K562 (cell line): ENCODE results near the gene ADNP. TPM values are rescaled to one million over a fixed set of nuclear protein-coding genes. Genes with fewer than 3 reads are reported as not detected.

Experiments used
- CBFA2T3 ChIP-seq: fragments of 450-650 bp; IDR thresholded peaks from 2 replicates; pipeline ENCODE4 v1.6.1; 2017
- NCOA4 ChIP-seq: fragments of 450-650 bp; IDR thresholded peaks from 2 replicates; pipeline ENCODE4 v1.6.1; 2018; ENCODE audit warnings: mild to moderate bottlenecking; ENCODE audit not compliant: partially characterized antibody
- PCBP1 ChIP-seq: fragments of 200-400 bp; formaldehyde crosslinking; IDR thresholded peaks from 2 replicates; pipeline ENCODE4 v1.6.1; 2018; ENCODE audit warnings: mild to moderate bottlenecking, low read depth, low read length; ENCODE audit not compliant: poor library complexity, severe bottlenecking
- SIN3B ChIP-seq: fragments of 450-650 bp; IDR thresholded peaks from 2 replicates; pipeline ENCODE4 v1.6.1; 2017; ENCODE audit warnings: low read depth, mild to moderate bottlenecking, moderate library complexity
- SMARCA4 ChIP-seq: fragments of 450-650 bp; IDR thresholded peaks from 2 replicates; pipeline ENCODE4 v1.6.1; 2016
- TCF7L2 ChIP-seq: fragments of 150-350 bp; IDR thresholded peaks from 2 replicates; pipeline ENCODE4 v1.6.1; 2016; ENCODE audit warnings: low read depth, mild to moderate bottlenecking, low read length, moderate library complexity
- ZFP1 ChIP-seq: fragments of 450-650 bp; formaldehyde crosslinking; IDR thresholded peaks from 2 replicates; pipeline ENCODE4 v1.4.0; 2020; ENCODE audit warnings: mild to moderate bottlenecking, mixed read lengths
- polyA plus RNA-seq, 8 experiments: library from polyadenylated mRNA; depleted of rRNA in 4 of 8; stranded (reverse) in 5 of 8; unstranded in 3 of 8; fragments of >200 nt; fragmentation: Nextera tagmentation in 2 of 8; fragmentation: Illumina TruSeq in 1 of 8; extraction: Ambion mirVana in 2 of 8; extraction: Trizol in 1 of 8; gene quantifications; 2 replicates each; pipeline versions ENCODE4 v1.2.1 to v1.2.3, GENCODE V29; 2011 to 2014; ENCODE audit warnings: inconsistent platforms in 1 of 8, missing spikeins in 1 of 8
- total RNA-seq, 7 experiments: library from RNA; depleted of rRNA in 6 of 7; stranded (reverse); fragments of >200 nt in 6 of 7; fragmentation: Illumina TruSeq in 2 of 7; extraction: Trizol in 2 of 7; gene quantifications; 2 replicates each; pipeline versions ENCODE4 v1.2.1 to v1.2.3, GENCODE V29; 2011 to 2021; ENCODE audit warnings: low replicate concordance in 1 of 7
- TF ChIP-seq, protein P1 (sequence below): fragments of 250-450 bp; sonication (Bioruptor Pico); IDR thresholded peaks from 2 replicates; pipeline ENCODE4 v1.4.0; 2020; ENCODE audit warnings: mild to moderate bottlenecking
- TF ChIP-seq, protein P2 (sequence below): fragments of 250-450 bp; sonication (Bioruptor Pico); IDR thresholded peaks from 2 replicates; pipeline ENCODE4 v1.4.0; 2020; ENCODE audit warnings: mild to moderate bottlenecking, moderate library complexity
- TF ChIP-seq, protein P3 (sequence below): sonication (generic); formaldehyde crosslinking; IDR thresholded peaks from 2 replicates; pipeline ENCODE4 v1.8.0; 2022; ENCODE audit warnings: mild to moderate bottlenecking, missing genetic modification reagents

The ADNP gene
- total and polyA plus RNA-seq, 9 of the 15 experiments (the other 6 are each of a cell fraction or from before 2014, with no cell fraction given) = 17.8 to 59.9 (median 25.3) TPM

DNA sequence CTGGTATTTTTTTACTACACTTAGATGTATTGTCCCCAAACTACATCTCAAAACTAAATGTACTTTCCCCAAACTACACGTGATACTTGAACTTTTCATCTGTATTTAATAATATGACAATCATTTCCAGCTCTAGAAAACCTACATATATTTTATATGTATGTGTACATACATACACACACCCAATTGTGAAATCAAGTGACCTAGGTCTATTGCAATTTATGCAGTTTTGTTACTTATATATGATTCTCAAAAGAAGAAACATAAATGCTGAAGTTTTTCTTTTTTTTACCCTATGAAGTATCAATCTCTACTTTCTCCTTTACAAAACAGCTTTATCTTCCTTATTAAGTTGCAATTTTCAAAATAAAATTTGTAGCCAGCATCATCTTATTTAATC is 4.7 kb downstream of the ADNP start (continued):
- TF ChIP-seq, protein P1, sequence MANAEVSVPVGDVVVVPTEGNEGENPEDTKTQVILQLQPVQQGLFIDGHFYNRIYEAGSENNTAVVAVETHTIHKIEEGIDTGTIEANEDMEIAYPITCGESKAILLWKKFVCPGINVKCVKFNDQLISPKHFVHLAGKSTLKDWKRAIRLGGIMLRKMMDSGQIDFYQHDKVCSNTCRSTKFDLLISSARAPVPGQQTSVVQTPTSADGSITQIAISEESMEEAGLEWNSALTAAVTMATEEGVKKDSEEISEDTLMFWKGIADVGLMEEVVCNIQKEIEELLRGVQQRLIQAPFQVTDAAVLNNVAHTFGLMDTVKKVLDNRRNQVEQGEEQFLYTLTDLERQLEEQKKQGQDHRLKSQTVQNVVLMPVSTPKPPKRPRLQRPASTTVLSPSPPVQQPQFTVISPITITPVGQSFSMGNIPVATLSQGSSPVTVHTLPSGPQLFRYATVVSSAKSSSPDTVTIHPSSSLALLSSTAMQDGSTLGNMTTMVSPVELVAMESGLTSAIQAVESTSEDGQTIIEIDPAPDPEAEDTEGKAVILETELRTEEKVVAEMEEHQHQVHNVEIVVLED (CRISPR knock-in tag) = no peak
- TF ChIP-seq, protein P2, sequence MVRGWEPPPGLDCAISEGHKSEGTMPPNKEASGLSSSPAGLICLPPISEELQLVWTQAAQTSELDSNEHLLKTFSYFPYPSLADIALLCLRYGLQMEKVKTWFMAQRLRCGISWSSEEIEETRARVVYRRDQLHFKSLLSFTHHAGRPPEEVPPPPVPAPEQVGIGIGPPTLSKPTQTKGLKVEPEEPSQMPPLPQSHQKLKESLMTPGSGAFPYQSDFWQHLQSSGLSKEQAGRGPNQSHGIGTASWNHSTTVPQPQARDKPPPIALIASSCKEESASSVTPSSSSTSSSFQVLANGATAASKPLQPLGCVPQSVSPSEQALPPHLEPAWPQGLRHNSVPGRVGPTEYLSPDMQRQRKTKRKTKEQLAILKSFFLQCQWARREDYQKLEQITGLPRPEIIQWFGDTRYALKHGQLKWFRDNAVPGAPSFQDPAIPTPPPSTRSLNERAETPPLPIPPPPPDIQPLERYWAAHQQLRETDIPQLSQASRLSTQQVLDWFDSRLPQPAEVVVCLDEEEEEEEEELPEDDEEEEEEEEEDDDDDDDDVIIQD = no peak
- TF ChIP-seq PCBP1 (no peak), CBFA2T3 (no peak), TCF7L2 (no peak), NCOA4 (no peak), SMARCA4 (no peak), ZFP1 (no peak), SIN3B (no peak)
- TF ChIP-seq, protein P3, sequence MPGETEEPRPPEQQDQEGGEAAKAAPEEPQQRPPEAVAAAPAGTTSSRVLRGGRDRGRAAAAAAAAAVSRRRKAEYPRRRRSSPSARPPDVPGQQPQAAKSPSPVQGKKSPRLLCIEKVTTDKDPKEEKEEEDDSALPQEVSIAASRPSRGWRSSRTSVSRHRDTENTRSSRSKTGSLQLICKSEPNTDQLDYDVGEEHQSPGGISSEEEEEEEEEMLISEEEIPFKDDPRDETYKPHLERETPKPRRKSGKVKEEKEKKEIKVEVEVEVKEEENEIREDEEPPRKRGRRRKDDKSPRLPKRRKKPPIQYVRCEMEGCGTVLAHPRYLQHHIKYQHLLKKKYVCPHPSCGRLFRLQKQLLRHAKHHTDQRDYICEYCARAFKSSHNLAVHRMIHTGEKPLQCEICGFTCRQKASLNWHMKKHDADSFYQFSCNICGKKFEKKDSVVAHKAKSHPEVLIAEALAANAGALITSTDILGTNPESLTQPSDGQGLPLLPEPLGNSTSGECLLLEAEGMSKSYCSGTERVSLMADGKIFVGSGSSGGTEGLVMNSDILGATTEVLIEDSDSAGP (CRISPR knock-in tag) = no peak
